Measurements from ENCODE around the gene UGT3A2.

GRCh38 chr5:36045895-36046294 is 20.8 kb downstream of the UGT3A2 start:
- TF ChIP-seq CTCF (IDR thresholded peaks at IDR 0.05; ENCODE audit: low read depth, low read length): no peak
- no peak for TF ChIP-seq MYC (IDR thresholded peaks at IDR 0.05; ENCODE audit: low read depth, low read length)
- no peak for TF ChIP-seq POLR2A (IDR thresholded peaks at IDR 0.05; ENCODE audit: extremely low read depth, insufficient read length)
- no peak for TF ChIP-seq MAX (IDR thresholded peaks at IDR 0.05; ENCODE audit: low read depth, low read length)

Measured in NB4 (cell line).